HEK293 (cell line): ENCODE results near the gene HSPBAP1.

ENCODE experiments used
- BCL11A ChIP-seq: fragments of 450-650 bp; formaldehyde crosslinking; IDR thresholded peaks from 2 replicates; pipeline ENCODE4 v1.5.1; 2016; ENCODE audit warnings: low read depth, missing biosample characterization, missing genetic modification characterization
- HOXD13 ChIP-seq: sonication (generic); formaldehyde crosslinking; IDR thresholded peaks from 2 replicates; pipeline ENCODE4 v1.8.0; 2022; ENCODE audit warnings: missing genetic modification reagents, borderline replicate concordance
- IKZF3 ChIP-seq: fragments of 450-650 bp; IDR thresholded peaks from 2 replicates; pipeline ENCODE4 v1.5.0; 2018; ENCODE audit warnings: missing biosample characterization, mild to moderate bottlenecking, missing genetic modification characterization, moderate library complexity
- PRDM2 ChIP-seq: fragments of 450-650 bp; formaldehyde crosslinking; IDR thresholded peaks from 2 replicates; pipeline ENCODE4 v1.5.1; 2016; ENCODE audit warnings: missing biosample characterization, missing genetic modification characterization, borderline replicate concordance
- REPIN1 ChIP-seq: fragments of 450-650 bp; formaldehyde crosslinking; IDR thresholded peaks from 2 replicates; pipeline ENCODE4 v1.5.1; 2017; ENCODE audit warnings: missing biosample characterization, missing genetic modification characterization, low read depth
- SALL2 ChIP-seq: fragments of 450-650 bp; formaldehyde crosslinking; IDR thresholded peaks from 2 replicates; pipeline ENCODE4 v1.5.0; 2017; ENCODE audit warnings: missing biosample characterization, mild to moderate bottlenecking, missing genetic modification characterization, borderline replicate concordance
- SP2 ChIP-seq: fragments of 450-650 bp; formaldehyde crosslinking; IDR thresholded peaks from 2 replicates; pipeline ENCODE4 v1.5.1; 2016; ENCODE audit warnings: missing biosample characterization, missing genetic modification characterization
- TCF7L2 ChIP-seq: IDR thresholded peaks from 2 replicates; pipeline ENCODE4 v1.6.1; 2011; ENCODE audit warnings: low read depth, mild to moderate bottlenecking, inconsistent platforms, low read length, moderate library complexity, borderline replicate concordance
- WT1 ChIP-seq: fragments of 450-650 bp; formaldehyde crosslinking; IDR thresholded peaks from 2 replicates; pipeline ENCODE4 v1.5.1; 2016; ENCODE audit warnings: missing biosample characterization, missing genetic modification characterization
- ZBTB11 ChIP-seq: fragments of 450-650 bp; formaldehyde crosslinking; conservative IDR thresholded peaks from 2 replicates; pipeline ENCODE4 v1.5.1; 2016; ENCODE audit warnings: low read depth, missing biosample characterization, missing genetic modification characterization
- ZBTB17 ChIP-seq: fragments of 450-650 bp; formaldehyde crosslinking; IDR thresholded peaks from 2 replicates; pipeline ENCODE4 v1.5.1; 2016; ENCODE audit warnings: missing biosample characterization, missing genetic modification characterization
- ZBTB21 ChIP-seq: fragments of 450-650 bp; formaldehyde crosslinking; IDR thresholded peaks from 2 replicates; pipeline ENCODE4 v1.5.1; 2017; ENCODE audit warnings: missing biosample characterization, missing genetic modification characterization
- ZNF138 ChIP-seq: fragments of 450-650 bp; formaldehyde crosslinking; IDR thresholded peaks from 2 replicates; pipeline ENCODE4 v1.5.1; 2016; ENCODE audit warnings: missing biosample characterization, missing genetic modification characterization, borderline replicate concordance
- ZNF16 ChIP-seq: fragments of 450-650 bp; formaldehyde crosslinking; IDR thresholded peaks from 2 replicates; pipeline ENCODE4 v1.5.1; 2016; ENCODE audit warnings: low read depth, missing biosample characterization, missing genetic modification characterization
- ZNF221 ChIP-seq: fragments of 450-650 bp; formaldehyde crosslinking; IDR thresholded peaks from 2 replicates; pipeline ENCODE4 v1.5.1; 2017; ENCODE audit warnings: missing biosample characterization, missing genetic modification characterization, borderline replicate concordance
- ZNF280D ChIP-seq: fragments of 450-650 bp; formaldehyde crosslinking; IDR thresholded peaks from 2 replicates; pipeline ENCODE4 v1.5.1; 2016; ENCODE audit warnings: missing biosample characterization, missing genetic modification characterization
- ZNF292 ChIP-seq: fragments of 450-650 bp; formaldehyde crosslinking; IDR thresholded peaks from 2 replicates; pipeline ENCODE4 v1.5.1; 2016; ENCODE audit warnings: low read depth, missing biosample characterization, missing genetic modification characterization, borderline replicate concordance
- ZNF302 ChIP-seq: fragments of 450-650 bp; formaldehyde crosslinking; IDR thresholded peaks from 2 replicates; pipeline ENCODE4 v1.5.1; 2016; ENCODE audit warnings: missing biosample characterization, missing genetic modification characterization, low read depth
- ZNF366 ChIP-seq: fragments of 450-650 bp; formaldehyde crosslinking; conservative IDR thresholded peaks from 2 replicates; pipeline ENCODE4 v1.5.1; 2016; ENCODE audit warnings: missing biosample characterization, missing genetic modification characterization
- ZNF391 ChIP-seq: fragments of 450-650 bp; formaldehyde crosslinking; IDR thresholded peaks from 2 replicates; pipeline ENCODE4 v1.5.1; 2016; ENCODE audit warnings: low read depth, missing biosample characterization, missing genetic modification characterization, borderline replicate concordance
- ZNF426 ChIP-seq: fragments of 450-650 bp; formaldehyde crosslinking; IDR thresholded peaks from 2 replicates; pipeline ENCODE4 v1.5.1; 2017; ENCODE audit warnings: missing biosample characterization, missing genetic modification characterization, mild to moderate bottlenecking, inconsistent platforms, moderate library complexity
- ZNF48 ChIP-seq: fragments of 450-650 bp; formaldehyde crosslinking; IDR thresholded peaks from 2 replicates; pipeline ENCODE4 v1.5.1; 2016; ENCODE audit warnings: missing biosample characterization, missing genetic modification characterization
- ZNF596 ChIP-seq: fragments of 450-650 bp; IDR thresholded peaks from 2 replicates; pipeline ENCODE4 v1.5.0; 2018; ENCODE audit warnings: missing biosample characterization, mild to moderate bottlenecking, missing genetic modification characterization, moderate library complexity
- ZNF792 ChIP-seq: fragments of 450-650 bp; formaldehyde crosslinking; IDR thresholded peaks from 2 replicates; pipeline ENCODE4 v1.5.1; 2016; ENCODE audit warnings: missing biosample characterization, missing genetic modification characterization
- ZSCAN5A ChIP-seq: fragments of 450-650 bp; formaldehyde crosslinking; IDR thresholded peaks from 2 replicates; pipeline ENCODE4 v1.5.1; 2016; ENCODE audit warnings: missing biosample characterization, missing genetic modification characterization

HSPBAP1 gene

GRCh38 chr3:122794779-122795673 is 1.4 kb upstream of the HSPBAP1 start, which contains the start of gene SLC49A4 (continued):
- peak; percentile 85 for TF ChIP-seq IKZF3 (tag by site-specific recombination)
- no peak for TF ChIP-seq ZNF280D (tag by site-specific recombination)
- TF ChIP-seq WT1 (tag by site-specific recombination): peak; percentile 66; the same call in 1 of the 2 replicates
- no peak for TF ChIP-seq TCF7L2
- TF ChIP-seq ZBTB21: 0 out of 2 replicates have a peak, but pooled peaks have one; percentile 80
- TF ChIP-seq ZSCAN5A (tag by site-specific recombination): no peak
- TF ChIP-seq HOXD13 (CRISPR knock-in tag): no peak
- TF ChIP-seq ZBTB11 (tag by site-specific recombination): no peak
- TF ChIP-seq ZNF366 (tag by site-specific recombination): peak; percentile 80
- peak; percentile 69 for TF ChIP-seq ZBTB17 (tag by site-specific recombination)
- no peak for TF ChIP-seq ZNF426 (tag by site-specific recombination)
- TF ChIP-seq SALL2 (tag by site-specific recombination): no peak
- TF ChIP-seq ZNF221: no peak
- no peak for TF ChIP-seq PRDM2
- TF ChIP-seq ZNF292: no peak
- no peak for TF ChIP-seq ZNF596 (tag by site-specific recombination)
- no peak for TF ChIP-seq REPIN1 (tag by site-specific recombination)
- no peak for TF ChIP-seq ZNF792 (tag by site-specific recombination)
- no peak; the same call in 1 of the 2 replicates for TF ChIP-seq ZNF391 (tag by site-specific recombination)
- TF ChIP-seq SP2 (tag by site-specific recombination): peak; percentile 85
- TF ChIP-seq ZNF16 (tag by site-specific recombination): no peak
- TF ChIP-seq ZNF302 (tag by site-specific recombination): no peak
- peak; percentile 82; the same call in 1 of the 2 replicates for TF ChIP-seq BCL11A (tag by site-specific recombination)
- TF ChIP-seq ZNF48 (tag by site-specific recombination): no peak
- TF ChIP-seq ZNF138 (tag by site-specific recombination): no peak
